ENCODE results near the gene JAG1. TPM values are rescaled to one million over a fixed set of nuclear protein-coding genes. Genes with fewer than 3 reads are reported as not detected.

Gene JAG1
- total and polyA plus RNA-seq, 2 of the 4 experiments (the other 2 are of a cell fraction) = 10.2 to 22.6 TPM

GRCh38 chr20:10673842-10674683 lies at the start of gene JAG1 (continued):
- no peak for TF ChIP-seq MAFK (IDR thresholded peaks at IDR 0.05; ENCODE audit: low read depth, low read length)
- no peak; the same call in 1 of the 2 replicates for TF ChIP-seq RAD21 (IDR thresholded peaks at IDR 0.05; ENCODE audit: low read length)
- TF ChIP-seq MXI1 (IDR thresholded peaks at IDR 0.05; ENCODE audit: borderline replicate concordance, low read depth, low read length) = peak; percentile 49
- TF ChIP-seq FOS (IDR thresholded peaks at IDR 0.05; ENCODE audit: low read depth, low read length) = no peak
- TF ChIP-seq NFE2L2 (IDR thresholded peaks at IDR 0.05; ENCODE audit: low read depth, low read length) = no peak
- no peak for TF ChIP-seq BHLHE40 (IDR thresholded peaks at IDR 0.05; ENCODE audit: low read depth, low read length)

DNA sequence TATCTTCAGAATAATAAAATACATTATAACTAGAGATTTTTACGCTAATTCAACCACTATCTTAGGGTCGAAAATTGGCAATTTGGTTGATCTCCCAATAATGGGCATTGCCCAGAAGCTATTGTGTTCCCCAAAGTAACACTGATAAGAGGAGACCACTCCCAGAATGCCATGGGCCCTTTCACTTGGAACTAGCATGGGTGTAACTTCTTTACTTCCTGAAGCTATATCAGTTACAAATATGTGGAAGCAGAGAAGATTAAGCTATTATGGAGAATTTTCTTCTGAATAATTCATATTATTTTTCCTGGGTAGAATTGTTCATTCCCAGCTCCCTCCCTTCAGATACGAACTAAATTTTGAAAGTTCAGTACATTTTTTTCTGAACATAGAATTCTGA lies 48.2 kb upstream of the JAG1 start:
- no peak overlapping the region for H2AK9ac ChIP-seq (replicated peaks; ENCODE audit: low read depth, low read length, poor library complexity)
- no peaks in the 10 kb centered on the region; the same call in 1 of the 2 replicates for H3K9me1 ChIP-seq (ENCODE audit: insufficient read depth, low read length)
- intact Hi-C loops (cut with micrococcal nuclease) = loop anchor here (5.0 kb wide), 1 partner anchor 125 kb away; no protein-coding TSS in a partner anchor
- no peak overlapping the region for H2BK20ac ChIP-seq (ENCODE audit: low read depth, low read length)
- 100% methylated on average over 1 of the region's 3 CpGs; no CpG with 5 or more reads in 1 of the 2 experiments for WGBS, 2 experiments (ENCODE audit: extremely low coverage in 2 of 2, insufficient read length in 1 of 2)
- H2BK120ac ChIP-seq (ENCODE audit: low read depth, low read length) = no peak overlapping the region
- no peak overlapping the region for H4K5ac ChIP-seq (ENCODE audit: low read depth, low read length)
- POLR2A ChIA-PET (ENCODE audit: unreplicated experiment) = no interaction called here
- no peaks in the 10 kb centered on the region for H3K79me1 ChIP-seq (ENCODE audit: low read depth in 1 of 2, low read length in 2 of 2)
- H2BK15ac ChIP-seq (ENCODE audit: low read depth, low read length) = no peak overlapping the region
- no peak overlapping the region for H2AK5ac ChIP-seq (ENCODE audit: low read depth, low read length)
- in situ Hi-C loops (cut with MboI; ENCODE audit: low sequenced_read_pairs) = no loop called here
- ATAC-seq (ENCODE audit: low read depth) (no peak), DNase-seq (no peak)
- no peak overlapping the region for H3K9ac ChIP-seq (ENCODE audit: low read depth, low read length)
- dilution Hi-C loops (cut with HindIII; ENCODE audit: low sequenced_read_pairs, unreplicated experiment) = no loop called here
- no peak overlapping the region for H3K4me3 ChIP-seq (ENCODE audit: insufficient read depth, low read depth, low read length)
- H3K27ac ChIP-seq (ENCODE audit: insufficient read depth, low read length) = no peak overlapping the region
- no TSS peak for BruUV-seq (replicated peaks)
- no peak overlapping the region for H4K91ac ChIP-seq (ENCODE audit: insufficient read depth, low read depth, low read length)
- no peak overlapping the region for H3K18ac ChIP-seq (ENCODE audit: low read depth, low read length)
- H3K4me2 ChIP-seq (ENCODE audit: low read depth, low read length) = no peak overlapping the region
- H3K4ac ChIP-seq (ENCODE audit: low read depth, low read length) = no peak overlapping the region
- no peak overlapping the region for H3K23ac ChIP-seq (ENCODE audit: low read depth, low read length)
- no peak overlapping the region for H4K8ac ChIP-seq (ENCODE audit: low read depth in 2 of 2, low read length in 2 of 2)
- CTCF ChIA-PET = interaction anchor here (0.7 to 2.2 kb wide), 4 partner anchors 13 to 315 kb away, joined by 4 to 7 read pairs (median 4); no protein-coding TSS in a partner anchor
- no peaks in the 10 kb centered on the region for H4K20me1 ChIP-seq (ENCODE audit: insufficient read depth, low read length)
- no peak overlapping the region for H3K14ac ChIP-seq (replicated peaks; ENCODE audit: low read depth, low read length)
- H3K9me3 ChIP-seq (ENCODE audit: control insufficient read depth, insufficient read depth, low read length) = no peaks in the 10 kb centered on the region
- no peaks in the 10 kb centered on the region; the same call in 1 of the 2 replicates for H3K36me3 ChIP-seq (ENCODE audit: control insufficient read depth, insufficient read depth, low read length)
- peaks cover 9% of the 10 kb centered on the region for H3K4me1 ChIP-seq (ENCODE audit: control insufficient read depth, insufficient read depth, low read length)
- H3K27me3 ChIP-seq (ENCODE audit: control insufficient read depth, insufficient read depth, low read length) = no peaks in the 10 kb centered on the region; the same call in 1 of the 2 replicates
- no peak overlapping the region for H2BK5ac ChIP-seq (ENCODE audit: low read depth, low read length, poor library complexity, severe bottlenecking)
- H3K56ac ChIP-seq (ENCODE audit: extremely low read depth, insufficient read depth, low read length) = no peak overlapping the region
- H2AFZ ChIP-seq (replicated peaks; ENCODE audit: low read length, poor library complexity) = no peak overlapping the region
- TF ChIP-seq RCOR1 (IDR thresholded peaks at IDR 0.05; ENCODE audit: insufficient replicate concordance, low read length) = no peak
- TF ChIP-seq FOS (IDR thresholded peaks at IDR 0.05; ENCODE audit: low read depth, low read length) = no peak
- TF ChIP-seq RFX5 (IDR thresholded peaks at IDR 0.05; ENCODE audit: low read depth, low read length) = no peak
- TF ChIP-seq, protein P1, sequence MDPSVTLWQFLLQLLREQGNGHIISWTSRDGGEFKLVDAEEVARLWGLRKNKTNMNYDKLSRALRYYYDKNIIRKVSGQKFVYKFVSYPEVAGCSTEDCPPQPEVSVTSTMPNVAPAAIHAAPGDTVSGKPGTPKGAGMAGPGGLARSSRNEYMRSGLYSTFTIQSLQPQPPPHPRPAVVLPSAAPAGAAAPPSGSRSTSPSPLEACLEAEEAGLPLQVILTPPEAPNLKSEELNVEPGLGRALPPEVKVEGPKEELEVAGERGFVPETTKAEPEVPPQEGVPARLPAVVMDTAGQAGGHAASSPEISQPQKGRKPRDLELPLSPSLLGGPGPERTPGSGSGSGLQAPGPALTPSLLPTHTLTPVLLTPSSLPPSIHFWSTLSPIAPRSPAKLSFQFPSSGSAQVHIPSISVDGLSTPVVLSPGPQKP (IDR thresholded peaks at IDR 0.05; ENCODE audit: borderline replicate concordance, low read depth, low read length) = no peak
- no peak for TF ChIP-seq RAD21 (IDR thresholded peaks at IDR 0.05; ENCODE audit: low read length)
- TF ChIP-seq SMC3 (IDR thresholded peaks at IDR 0.05; ENCODE audit: low read depth, low read length) = no peak
- TF ChIP-seq MXI1 (IDR thresholded peaks at IDR 0.05; ENCODE audit: borderline replicate concordance, low read depth, low read length) = no peak
- TF ChIP-seq CTCF (conservative IDR thresholded peaks at IDR 0.05; ENCODE audit: low read depth, low read length) = no peak
- TF ChIP-seq MAZ (IDR thresholded peaks at IDR 0.05; ENCODE audit: borderline replicate concordance, low read depth, low read length) = no peak
- TF ChIP-seq MAFK (IDR thresholded peaks at IDR 0.05; ENCODE audit: low read depth, low read length) = no peak

All from IMR-90 (cell line).